SK-N-SH (cell line): ENCODE measurements around the gene SNTG2. TPM values are rescaled to one million over a fixed set of nuclear protein-coding genes. Genes with fewer than 3 reads are reported as not detected.

Source experiments
- CTCF ChIA-PET: fragments of 300-600, 350-600 bp; formaldehyde crosslinking; extraction: SDS; loops from one replicate; lab custom pipeline; 2021; lab: Yijun Ruan, JAX
- POLR2A ChIA-PET: fragments of 350-600 bp; sonication (Branson Sonifier 250); formaldehyde crosslinking; extraction: SDS; loops from one replicate; lab custom pipeline; 2020; ENCODE audit warnings: antibody characterized with exemption, inconsistent platforms; lab: Yijun Ruan, JAX
- DNase-seq: peaks from one replicate; pipeline ENCODE4 v3.0.0; 2012
- H2AFZ ChIP-seq: fragments of 200-600 bp; sonication (generic); 2 replicates; pipeline ENCODE4 v1.8.1; 2016; ENCODE audit warnings: antibody characterized with exemption, mild to moderate bottlenecking, low read depth
- H3F3A ChIP-seq: fragments of 200-600 bp; sonication (generic); replicated peaks from 2 replicates; pipeline ENCODE3; 2016; ENCODE audit warnings: antibody characterized with exemption, mild to moderate bottlenecking; ENCODE audit not compliant: insufficient read depth
- H3K27ac ChIP-seq, 2 experiments: fragments of 200-500 bp in 1 of 2; fragments of 200-600 bp in 1 of 2; sonication (Bioruptor generic) in 1 of 2; sonication (generic), shearing (Covaris generic) in 1 of 2; 2 replicates each; pipeline versions ENCODE4 v1.5.1 to v1.6.1; 2014 to 2016; ENCODE audit warnings: low read depth in 2 of 2, inconsistent platforms in 1 of 2, low read length in 1 of 2, mild to moderate bottlenecking in 1 of 2, mixed read lengths in 1 of 2
- H3K27me3 ChIP-seq: fragments of 200-600 bp; sonication (generic), shearing (Covaris generic); 2 replicates; pipeline ENCODE4 v1.6.1; 2016; ENCODE audit warnings: mixed run types; ENCODE audit not compliant: insufficient read depth
- H3K36me3 ChIP-seq, 2 experiments: fragments of 200-500 bp in 1 of 2; fragments of 200-600 bp in 1 of 2; sonication (Bioruptor generic) in 1 of 2; sonication (generic) in 1 of 2; replicated peaks in 1 of 2; 2 replicates each; pipeline versions ENCODE3 to v1.5.1; 2014 to 2016; ENCODE audit warnings: low read length in 1 of 2, mild to moderate bottlenecking in 1 of 2; ENCODE audit not compliant: insufficient read depth in 2 of 2, control insufficient read depth in 1 of 2
- H3K4me1 ChIP-seq, 2 experiments: fragments of 200-500 bp in 1 of 2; fragments of 200-600 bp in 1 of 2; sonication (Bioruptor generic) in 1 of 2; sonication (generic), shearing (Covaris generic) in 1 of 2; 2 replicates each; pipeline versions ENCODE4 v1.5.1 to v1.6.1; 2014 to 2016; ENCODE audit warnings: low read depth in 1 of 2, low read length in 1 of 2, mixed run types in 1 of 2; ENCODE audit not compliant: insufficient read depth in 2 of 2, control insufficient read depth in 1 of 2
- H3K4me2 ChIP-seq: fragments of 200-600 bp; sonication (generic), shearing (Covaris generic); 2 replicates; pipeline ENCODE4 v1.6.1; 2017; ENCODE audit warnings: mixed run types
- H3K4me3 ChIP-seq, 2 experiments: fragments of 200-500 bp in 1 of 2; fragments of 200-600 bp in 1 of 2; sonication (Bioruptor generic) in 1 of 2; sonication (generic), shearing (Covaris generic) in 1 of 2; 2 replicates each; pipeline versions ENCODE4 v1.5.1 to v1.8.1; 2014 to 2016; ENCODE audit warnings: low read depth in 2 of 2, inconsistent platforms in 1 of 2, low read length in 1 of 2, mild to moderate bottlenecking in 1 of 2, mixed read lengths in 1 of 2, moderate library complexity in 1 of 2
- H3K79me2 ChIP-seq: fragments of 200-600 bp; sonication (generic); 2 replicates; pipeline ENCODE4 v1.8.1; 2017; ENCODE audit warnings: mild to moderate bottlenecking; ENCODE audit not compliant: insufficient read depth
- H3K9ac ChIP-seq: fragments of 200-600 bp; sonication (generic); 2 replicates; pipeline ENCODE4 v1.6.1; 2017; ENCODE audit warnings: mixed run types
- H3K9me2 ChIP-seq: fragments of 200-600 bp; sonication (generic); 2 replicates; pipeline ENCODE4 v1.6.1; 2017; ENCODE audit warnings: mixed run types
- H3K9me3 ChIP-seq: fragments of 200-600 bp; sonication (generic); 2 replicates; pipeline ENCODE4 v1.6.1; 2017; ENCODE audit warnings: mixed run types, mild to moderate bottlenecking, moderate library complexity
- H4K20me1 ChIP-seq: fragments of 200-600 bp; sonication (generic); 2 replicates; pipeline ENCODE4 v1.6.1; 2017; ENCODE audit warnings: mild to moderate bottlenecking, mixed run types; ENCODE audit not compliant: insufficient read depth
- CHD2 ChIP-seq: fragments of 150-350 bp; IDR thresholded peaks from 2 replicates; pipeline ENCODE4 v1.6.1; 2018; ENCODE audit warnings: low read length; ENCODE audit not compliant: partially characterized antibody
- FOSL2 ChIP-seq: IDR thresholded peaks from 2 replicates; pipeline ENCODE4 v1.4.0; 2012; ENCODE audit warnings: low read depth, mild to moderate bottlenecking, moderate library complexity, borderline replicate concordance
- FOXJ3 ChIP-seq: sonication (generic); formaldehyde crosslinking; IDR thresholded peaks from 2 replicates; pipeline ENCODE4 v1.5.1; 2020; ENCODE audit warnings: mild to moderate bottlenecking, missing genetic modification reagents
- GATA2 ChIP-seq: sonication (generic); formaldehyde crosslinking; IDR thresholded peaks from 2 replicates; pipeline ENCODE4 v1.5.0; 2020; ENCODE audit warnings: mild to moderate bottlenecking, missing genetic modification reagents
- MAX ChIP-seq: IDR thresholded peaks from 2 replicates; pipeline ENCODE4 v1.4.0; 2012; ENCODE audit warnings: low read depth
- NRF1 ChIP-seq: IDR thresholded peaks from 2 replicates; pipeline ENCODE4 v1.6.1; 2012; ENCODE audit warnings: low read depth, mild to moderate bottlenecking, low read length
- PBX3 ChIP-seq: IDR thresholded peaks from 2 replicates; pipeline ENCODE4; 2012
- POLR2AphosphoS5 ChIP-seq: IDR thresholded peaks from 2 replicates; pipeline ENCODE4 v1.6.1; 2012; ENCODE audit warnings: low read depth, low read length
- RAD21 ChIP-seq: IDR thresholded peaks from 2 replicates; pipeline ENCODE4 v1.6.1; 2012; ENCODE audit warnings: mild to moderate bottlenecking, low read length
- RCOR1 ChIP-seq: fragments of 150-350 bp; IDR thresholded peaks from 2 replicates; pipeline ENCODE4 v1.6.1; 2017; ENCODE audit warnings: antibody characterized with exemption, low read length
- SIN3A ChIP-seq: IDR thresholded peaks from 2 replicates; pipeline ENCODE4 v1.6.1; 2012; ENCODE audit warnings: low read depth, mild to moderate bottlenecking, low read length, moderate library complexity, borderline replicate concordance
- SMC3 ChIP-seq: IDR thresholded peaks from 2 replicates; pipeline ENCODE4 v1.6.1; 2012; ENCODE audit warnings: low read depth, low read length, improper control_type of control experiment
- TAF1 ChIP-seq: IDR thresholded peaks from 2 replicates; pipeline ENCODE4 v1.6.1; 2012; ENCODE audit warnings: low read depth, mild to moderate bottlenecking, low read length, moderate library complexity, borderline replicate concordance
- TCF12 ChIP-seq: IDR thresholded peaks from 2 replicates; pipeline ENCODE4 v1.4.0; 2012
- YY1 ChIP-seq: IDR thresholded peaks from 2 replicates; pipeline ENCODE4 v1.4.0; 2012; ENCODE audit warnings: low read depth, mild to moderate bottlenecking
- WGBS: methylation state at CpG from one replicate; pipeline ENCODE4 v1.1.6; 2017; ENCODE audit warnings: low lambda C conversion rate; 5-methylcytosine and 5-hydroxymethylcytosine counted together
- polyA plus RNA-seq, 3 experiments: library from polyadenylated mRNA; depleted of rRNA; stranded (reverse); fragments of >200 nt; gene quantifications; 2 replicates each; pipeline ENCODE4 v1.2.3, GENCODE V29; 2012
- TF ChIP-seq, protein P1 (sequence below): IDR thresholded peaks from 2 replicates; pipeline ENCODE4 v1.4.0; 2012; ENCODE audit warnings: low read depth, borderline replicate concordance
- TF ChIP-seq, protein P2 (sequence below): fragments of 200-600 bp; sonication (generic); IDR thresholded peaks from 2 replicates; pipeline ENCODE4 v1.6.1; 2017; ENCODE audit warnings: antibody characterized with exemption, mild to moderate bottlenecking, moderate library complexity

SNTG2 gene
- polyA plus RNA-seq, 1 of the 3 experiments (the other 2 are of a cell fraction): not detected

DNA sequence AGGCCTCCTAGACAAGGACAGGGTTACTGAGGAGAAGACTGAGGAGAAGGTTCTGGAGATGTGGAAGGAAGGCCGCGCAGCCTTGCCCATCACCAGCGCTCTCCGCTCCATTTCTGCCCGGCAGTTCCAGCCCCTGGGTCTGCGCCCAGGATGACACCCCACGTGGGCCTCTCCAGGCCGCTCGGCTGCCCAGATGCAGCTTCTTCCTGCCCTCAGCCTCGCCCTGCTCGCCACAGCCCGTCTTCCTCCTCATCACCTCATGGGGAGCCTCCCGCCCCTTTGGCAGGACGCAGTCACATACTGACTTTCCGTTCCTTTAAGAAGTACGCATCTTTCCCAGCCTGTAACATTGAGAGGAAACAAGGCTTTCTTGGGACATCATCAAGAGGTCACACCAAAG, 37.1 kb downstream of the SNTG2 start:
- Histone ChIP-seq H2AFZ (no peak overlapping the region), H3K27me3 (no peaks in the 10 kb centered on the region), H3K4me3 (no peak overlapping the region), H3K4me1 (peaks cover 0 to 6% of the 10 kb centered on the region in 2 experiments; a peak in 1 of 4 replicates), H3K9ac (no peak overlapping the region), H3K36me3 (no peaks in the 10 kb centered on the region), H3K4me2 (no peak overlapping the region), H4K20me1 (no peaks in the 10 kb centered on the region), H3K27ac (no peak overlapping the region), H3F3A (no peaks in the 10 kb centered on the region), H3K79me2 (no peaks in the 10 kb centered on the region), H3K9me3 (peaks cover 18% of the 10 kb centered on the region), H3K9me2 (no peaks in the 10 kb centered on the region)
- no peak for DNase-seq
- ChIA-PET POLR2A (no interaction called here), CTCF (interaction anchor here (0.6 kb wide), 1 partner anchor 570 kb away, joined by 3 read pairs; no protein-coding TSS in a partner anchor)
- WGBS: 58% methylated on average over 12 of the region's 16 CpGs
- no peak for TF ChIP-seq FOXJ3 (CRISPR knock-in tag)
- no peak for TF ChIP-seq TAF1
- no peak for TF ChIP-seq RAD21
- TF ChIP-seq FOSL2: no peak
- no peak for TF ChIP-seq MAX
- TF ChIP-seq PBX3: no peak
- no peak for TF ChIP-seq SIN3A
- no peak for TF ChIP-seq POLR2AphosphoS5

- peaks cover 18% of the 10 kb centered on the region for H3K9me3 ChIP-seq
- H3K9ac ChIP-seq: no peak overlapping the region
- no peaks in the 10 kb centered on the region for H3K36me3 ChIP-seq
- H3K27ac ChIP-seq: no peak overlapping the region
- H3F3A ChIP-seq: no peaks in the 10 kb centered on the region
- TF ChIP-seq YY1 (no peak), CHD2 (no peak), NRF1 (no peak), RCOR1 (no peak), POLR2AphosphoS5 (no peak), SMC3 (no peak), GATA2 (CRISPR knock-in tag) (no peak), FOSL2 (no peak), TCF12 (no peak)
- TF ChIP-seq, protein P1, sequence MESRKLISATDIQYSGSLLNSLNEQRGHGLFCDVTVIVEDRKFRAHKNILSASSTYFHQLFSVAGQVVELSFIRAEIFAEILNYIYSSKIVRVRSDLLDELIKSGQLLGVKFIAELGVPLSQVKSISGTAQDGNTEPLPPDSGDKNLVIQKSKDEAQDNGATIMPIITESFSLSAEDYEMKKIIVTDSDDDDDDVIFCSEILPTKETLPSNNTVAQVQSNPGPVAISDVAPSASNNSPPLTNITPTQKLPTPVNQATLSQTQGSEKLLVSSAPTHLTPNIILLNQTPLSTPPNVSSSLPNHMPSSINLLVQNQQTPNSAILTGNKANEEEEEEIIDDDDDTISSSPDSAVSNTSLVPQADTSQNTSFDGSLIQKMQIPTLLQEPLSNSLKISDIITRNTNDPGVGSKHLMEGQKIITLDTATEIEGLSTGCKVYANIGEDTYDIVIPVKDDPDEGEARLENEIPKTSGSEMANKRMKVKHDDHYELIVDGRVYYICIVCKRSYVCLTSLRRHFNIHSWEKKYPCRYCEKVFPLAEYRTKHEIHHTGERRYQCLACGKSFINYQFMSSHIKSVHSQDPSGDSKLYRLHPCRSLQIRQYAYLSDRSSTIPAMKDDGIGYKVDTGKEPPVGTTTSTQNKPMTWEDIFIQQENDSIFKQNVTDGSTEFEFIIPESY: no peak
- TF ChIP-seq, protein P2, sequence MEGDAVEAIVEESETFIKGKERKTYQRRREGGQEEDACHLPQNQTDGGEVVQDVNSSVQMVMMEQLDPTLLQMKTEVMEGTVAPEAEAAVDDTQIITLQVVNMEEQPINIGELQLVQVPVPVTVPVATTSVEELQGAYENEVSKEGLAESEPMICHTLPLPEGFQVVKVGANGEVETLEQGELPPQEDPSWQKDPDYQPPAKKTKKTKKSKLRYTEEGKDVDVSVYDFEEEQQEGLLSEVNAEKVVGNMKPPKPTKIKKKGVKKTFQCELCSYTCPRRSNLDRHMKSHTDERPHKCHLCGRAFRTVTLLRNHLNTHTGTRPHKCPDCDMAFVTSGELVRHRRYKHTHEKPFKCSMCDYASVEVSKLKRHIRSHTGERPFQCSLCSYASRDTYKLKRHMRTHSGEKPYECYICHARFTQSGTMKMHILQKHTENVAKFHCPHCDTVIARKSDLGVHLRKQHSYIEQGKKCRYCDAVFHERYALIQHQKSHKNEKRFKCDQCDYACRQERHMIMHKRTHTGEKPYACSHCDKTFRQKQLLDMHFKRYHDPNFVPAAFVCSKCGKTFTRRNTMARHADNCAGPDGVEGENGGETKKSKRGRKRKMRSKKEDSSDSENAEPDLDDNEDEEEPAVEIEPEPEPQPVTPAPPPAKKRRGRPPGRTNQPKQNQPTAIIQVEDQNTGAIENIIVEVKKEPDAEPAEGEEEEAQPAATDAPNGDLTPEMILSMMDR: no peak
- no peaks in the 10 kb centered on the region for H3K9me2 ChIP-seq
- ChIA-PET POLR2A (no interaction called here), CTCF (interaction anchor here (1.0 kb wide), 1 partner anchor 35 kb away, joined by 3 read pairs; no protein-coding TSS in a partner anchor)
- no peak overlapping the region for H2AFZ ChIP-seq
- H3K4me2 ChIP-seq: no peak overlapping the region
- H3K4me3 ChIP-seq: no peak overlapping the region
- 44% methylated on average over 8 of the region's 8 CpGs for WGBS
- no peak for DNase-seq
- H3K79me2 ChIP-seq: no peaks in the 10 kb centered on the region
- H3K27me3 ChIP-seq: no peaks in the 10 kb centered on the region
- no peaks in the 10 kb centered on the region for H4K20me1 ChIP-seq
- H3K4me1 ChIP-seq: peaks cover 0 to 6% of the 10 kb centered on the region in 2 experiments; a peak in 2 of 4 replicates
Observed at GRCh38 chr2:989781-990467, 39.3 kb downstream of the SNTG2 start.
